GM12878 (cell line): ENCODE data around the gene OIT3. TPM values are rescaled to one million over a fixed set of nuclear protein-coding genes. Genes with fewer than 3 reads are reported as not detected.

Experiments
- ATAC-seq: fragments of 200-7000 bp; cut with Tn5 transposase; 3 replicates; pipeline ENCODE4 v1.9.1; 2020; ENCODE audit warnings: mild to moderate bottlenecking, moderate library complexity
- BruUV-seq: library from RNA; stranded (reverse); fragments of 400-500 nt; replicated peaks from 2 replicates; lab custom pipeline; 2021; lab: Mats Ljungman, UMichigan
- CTCF ChIA-PET: fragments of 300-600 bp; sonication (Branson Sonifier 250); formaldehyde crosslinking; extraction: SDS; loops from one replicate; lab custom pipeline; 2021; ENCODE audit warnings: inconsistent platforms; lab: Yijun Ruan, JAX
- POLR2A ChIA-PET: fragments of 350-600 bp; formaldehyde crosslinking; extraction: SDS; loops from one replicate; lab custom pipeline; 2021; ENCODE audit warnings: inconsistent platforms; lab: Charles Lee
- RAD21 ChIA-PET: fragments of 300-600 bp; sonication (Branson Sonifier 250); formaldehyde crosslinking; loops from one replicate; lab custom pipeline; 2023; ENCODE audit warnings: antibody characterized with exemption; ENCODE audit not compliant: unreplicated experiment; lab: Charles Lee
- SMC1A ChIA-PET: fragments of 300-600 bp; sonication (Branson Sonifier 250); formaldehyde crosslinking; loops from one replicate; lab custom pipeline; 2023; ENCODE audit not compliant: unreplicated experiment, uncharacterized antibody; lab: Charles Lee
- DNase-seq: peaks from one replicate; pipeline ENCODE4 v3.0.0-alpha.2; 2011; ENCODE audit warnings: low read depth, low spot score
- FAIRE-seq: peaks from 3 replicates; lab custom pipeline; 2011; peaks lifted over from hg19 to GRCh38; lab: Jason Lieb, UNC
- H2AFZ ChIP-seq: 2 replicates; pipeline ENCODE4 v1.6.0; 2011; ENCODE audit warnings: low read depth, low read length, control low read depth; ENCODE audit not compliant: control insufficient read depth
- H3K27ac ChIP-seq: 2 replicates; pipeline ENCODE4 v1.5.1; 2011; ENCODE audit warnings: control low read depth; ENCODE audit not compliant: control insufficient read depth, insufficient read depth
- H3K27me3 ChIP-seq, 2 experiments: replicated peaks in 1 of 2; 2 replicates each; pipeline versions ENCODE4 v1.6.0 to v1.6.1; 2011; ENCODE audit warnings: low read length in 1 of 2; ENCODE audit not compliant: control insufficient read depth in 2 of 2, insufficient read depth in 2 of 2
- H3K36me3 ChIP-seq, 2 experiments: 2 replicates each; pipeline ENCODE4 v1.5.1; 2011; ENCODE audit warnings: low read length in 1 of 2; ENCODE audit not compliant: control insufficient read depth in 2 of 2, insufficient read depth in 2 of 2
- H3K4me1 ChIP-seq: 2 replicates; pipeline ENCODE4 v1.6.1; 2011; ENCODE audit warnings: mild to moderate bottlenecking, low read length, moderate library complexity, mixed read lengths; ENCODE audit not compliant: control insufficient read depth, insufficient read depth
- H3K4me2 ChIP-seq: 2 replicates; pipeline ENCODE4 v1.6.0; 2011; ENCODE audit warnings: control low read depth; ENCODE audit not compliant: control insufficient read depth, insufficient read depth
- H3K4me3 ChIP-seq: fragments of 200-600 bp; sonication (generic); 2 replicates; pipeline ENCODE4 v1.5.1; 2016
- H3K79me2 ChIP-seq: 2 replicates; pipeline ENCODE4 v1.6.0; 2011; ENCODE audit warnings: low read length; ENCODE audit not compliant: control insufficient read depth, insufficient read depth
- H3K9ac ChIP-seq: 2 replicates; pipeline ENCODE4 v1.8.0; 2011; ENCODE audit warnings: low read length, control low read depth, mixed read lengths; ENCODE audit not compliant: control insufficient read depth, insufficient read depth
- H3K9me3 ChIP-seq: replicated peaks from 3 replicates; pipeline ENCODE4 v1.5.1; 2011; ENCODE audit warnings: mild to moderate bottlenecking, low read length; ENCODE audit not compliant: control insufficient read depth, insufficient read depth
- H4K20me1 ChIP-seq: 2 replicates; pipeline ENCODE4 v1.6.0; 2011; ENCODE audit not compliant: control insufficient read depth, insufficient read depth
- BHLHE40 ChIP-seq, 2 experiments: fragments of 450-650 bp in 1 of 2; IDR thresholded peaks; 2 replicates each; pipeline ENCODE4 v1.6.1; 2011 to 2017; ENCODE audit warnings: low read depth in 2 of 2, borderline replicate concordance in 1 of 2, improper control_type of control experiment in 1 of 2, low read length in 1 of 2, mild to moderate bottlenecking in 1 of 2
- CHD4 ChIP-seq: fragments of 200-600 bp; sonication (generic); IDR thresholded peaks from 2 replicates; pipeline ENCODE4 v1.6.1; 2016; ENCODE audit warnings: mild to moderate bottlenecking
- FOS ChIP-seq: IDR thresholded peaks from 3 replicates; pipeline ENCODE4 v1.6.1; 2011; ENCODE audit warnings: borderline replicate concordance; ENCODE audit not compliant: insufficient read length; ENCODE audit errors: extremely low read depth
- HDAC2 ChIP-seq: fragments of 200-600 bp; sonication (generic); IDR thresholded peaks from 2 replicates; pipeline ENCODE4 v1.6.1; 2017
- KLF5 ChIP-seq: fragments of 450-650 bp; IDR thresholded peaks from 2 replicates; pipeline ENCODE4 v1.6.1; 2014; ENCODE audit warnings: mild to moderate bottlenecking; ENCODE audit not compliant: partially characterized antibody
- NR2C1 ChIP-seq: fragments of 450-650 bp; IDR thresholded peaks from 2 replicates; pipeline ENCODE4 v1.6.1; 2017; ENCODE audit warnings: antibody characterized with exemption, mild to moderate bottlenecking, moderate library complexity
- NR2C2 ChIP-seq: IDR thresholded peaks from 2 replicates; pipeline ENCODE4 v1.6.1; 2011; ENCODE audit warnings: borderline replicate concordance, low read depth; ENCODE audit not compliant: control insufficient read depth, insufficient read length
- RB1 ChIP-seq: fragments of 450-650 bp; formaldehyde crosslinking; IDR thresholded peaks from 2 replicates; pipeline ENCODE4 v1.6.1; 2017; ENCODE audit warnings: mild to moderate bottlenecking, borderline replicate concordance
- YY1 ChIP-seq: IDR thresholded peaks from 2 replicates; pipeline ENCODE4 v1.6.1; 2011; ENCODE audit warnings: low read depth, mild to moderate bottlenecking, low read length
- WGBS: methylation state at CpG from one replicate; pipeline ENCODE4 v1.1.6; 2016; ENCODE audit warnings: low lambda C conversion rate; ENCODE audit not compliant: insufficient replicate concordance, insufficient coverage; ENCODE audit errors: missing lambda C conversion rate; 5-methylcytosine and 5-hydroxymethylcytosine counted together
- in situ Hi-C: fragments of 300-500 bp; cut with MboI; formaldehyde crosslinking; loops from 9 replicates; pipeline ENCODE4 v1.14.3; 2018; ENCODE audit warnings: mixed read lengths
- intact Hi-C: fragments of 100-400 bp; cut with micrococcal nuclease; formaldehyde crosslinking; loops from one replicate; pipeline ENCODE4 v1.14.2; 2022; ENCODE audit not compliant: unreplicated experiment
- polyA plus RNA-seq, 11 experiments: library from polyadenylated mRNA; depleted of rRNA in 4 of 11; unstranded in 6 of 11; stranded (reverse) in 5 of 11; fragments of >200 nt; fragmentation: Nextera tagmentation in 4 of 11; fragmentation: Illumina TruSeq in 1 of 11; extraction: Ambion mirVana in 4 of 11; extraction: Trizol in 1 of 11; gene quantifications; 1 replicate in 1 of 11; 2 replicates in 10 of 11; pipeline versions ENCODE4 v1.2.1 to v1.2.3, GENCODE V29; 2011 to 2016; ENCODE audit warnings: inconsistent platforms in 2 of 11, missing spikeins in 2 of 11, low read depth in 1 of 11
- total RNA-seq, 4 experiments: library from RNA; depleted of rRNA in 3 of 4; stranded (reverse); fragments of >200 nt in 3 of 4; fragmentation: Illumina TruSeq in 1 of 4; extraction: Trizol in 1 of 4; gene quantifications; 2 replicates each; pipeline versions ENCODE4 v1.2.1 to v1.2.3, GENCODE V29; 2013 to 2021
- TF ChIP-seq, protein P1 (sequence below): IDR thresholded peaks from 2 replicates; pipeline ENCODE4 v1.6.1; 2012; ENCODE audit warnings: low read depth, low read length, improper control_type of control experiment
- TF ChIP-seq, protein P2 (sequence below): fragments of 450-650 bp; IDR thresholded peaks from 2 replicates; pipeline ENCODE4 v1.6.1; 2017; ENCODE audit warnings: mild to moderate bottlenecking, moderate library complexity
- TF ChIP-seq, protein P3 (sequence below): IDR thresholded peaks from 2 replicates; pipeline ENCODE4 v1.6.1; 2012; ENCODE audit warnings: improper control_type of control experiment, low read depth, low read length; ENCODE audit not compliant: insufficient replicate concordance

Gene OIT3
- total and polyA plus RNA-seq, 10 of the 15 experiments (the other 5 are each of a cell fraction or from before 2014, with no cell fraction given) = not detected

DNA sequence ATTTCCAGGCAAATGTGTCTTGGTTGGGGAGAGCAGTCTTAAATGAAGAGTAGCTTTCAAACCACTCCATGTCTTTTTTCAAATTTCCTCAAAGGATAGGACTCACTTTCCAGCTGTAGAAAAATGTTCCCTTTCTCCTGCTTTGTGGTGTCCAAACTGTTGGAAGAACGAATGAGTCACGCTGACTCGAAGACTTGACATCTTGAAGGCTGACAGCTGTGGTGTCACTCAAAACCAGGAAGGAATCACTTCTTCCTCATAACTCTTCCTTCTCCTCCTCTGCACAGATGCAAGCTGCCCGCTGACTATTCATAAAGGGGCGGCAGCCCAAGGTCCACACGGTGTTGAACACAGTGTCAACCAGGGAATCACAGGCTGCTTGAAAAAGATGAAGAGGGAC lies 41.8 kb downstream of the OIT3 start:
- TF ChIP-seq RB1 (no peak), YY1 (no peak), NR2C2 (no peak), BHLHE40 (IDR thresholded peaks at IDR 0.05; ENCODE audit: borderline replicate concordance in 1 of 2, low read depth in 2 of 2, low read length in 1 of 2) (no peak), CHD4 (no peak), NR2C1 (no peak), FOS (no peak), KLF5 (no peak), HDAC2 (no peak)
- TF ChIP-seq, protein P1, sequence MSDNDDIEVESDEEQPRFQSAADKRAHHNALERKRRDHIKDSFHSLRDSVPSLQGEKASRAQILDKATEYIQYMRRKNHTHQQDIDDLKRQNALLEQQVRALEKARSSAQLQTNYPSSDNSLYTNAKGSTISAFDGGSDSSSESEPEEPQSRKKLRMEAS = no peak
- TF ChIP-seq, protein P2, sequence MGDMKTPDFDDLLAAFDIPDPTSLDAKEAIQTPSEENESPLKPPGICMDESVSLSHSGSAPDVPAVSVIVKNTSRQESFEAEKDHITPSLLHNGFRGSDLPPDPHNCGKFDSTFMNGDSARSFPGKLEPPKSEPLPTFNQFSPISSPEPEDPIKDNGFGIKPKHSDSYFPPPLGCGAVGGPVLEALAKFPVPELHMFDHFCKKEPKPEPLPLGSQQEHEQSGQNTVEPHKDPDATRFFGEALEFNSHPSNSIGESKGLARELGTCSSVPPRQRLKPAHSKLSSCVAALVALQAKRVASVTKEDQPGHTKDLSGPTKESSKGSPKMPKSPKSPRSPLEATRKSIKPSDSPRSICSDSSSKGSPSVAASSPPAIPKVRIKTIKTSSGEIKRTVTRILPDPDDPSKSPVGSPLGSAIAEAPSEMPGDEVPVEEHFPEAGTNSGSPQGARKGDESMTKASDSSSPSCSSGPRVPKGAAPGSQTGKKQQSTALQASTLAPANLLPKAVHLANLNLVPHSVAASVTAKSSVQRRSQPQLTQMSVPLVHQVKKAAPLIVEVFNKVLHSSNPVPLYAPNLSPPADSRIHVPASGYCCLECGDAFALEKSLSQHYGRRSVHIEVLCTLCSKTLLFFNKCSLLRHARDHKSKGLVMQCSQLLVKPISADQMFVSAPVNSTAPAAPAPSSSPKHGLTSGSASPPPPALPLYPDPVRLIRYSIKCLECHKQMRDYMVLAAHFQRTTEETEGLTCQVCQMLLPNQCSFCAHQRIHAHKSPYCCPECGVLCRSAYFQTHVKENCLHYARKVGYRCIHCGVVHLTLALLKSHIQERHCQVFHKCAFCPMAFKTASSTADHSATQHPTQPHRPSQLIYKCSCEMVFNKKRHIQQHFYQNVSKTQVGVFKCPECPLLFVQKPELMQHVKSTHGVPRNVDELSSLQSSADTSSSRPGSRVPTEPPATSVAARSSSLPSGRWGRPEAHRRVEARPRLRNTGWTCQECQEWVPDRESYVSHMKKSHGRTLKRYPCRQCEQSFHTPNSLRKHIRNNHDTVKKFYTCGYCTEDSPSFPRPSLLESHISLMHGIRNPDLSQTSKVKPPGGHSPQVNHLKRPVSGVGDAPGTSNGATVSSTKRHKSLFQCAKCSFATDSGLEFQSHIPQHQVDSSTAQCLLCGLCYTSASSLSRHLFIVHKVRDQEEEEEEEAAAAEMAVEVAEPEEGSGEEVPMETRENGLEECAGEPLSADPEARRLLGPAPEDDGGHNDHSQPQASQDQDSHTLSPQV = no peak
- TF ChIP-seq, protein P3, sequence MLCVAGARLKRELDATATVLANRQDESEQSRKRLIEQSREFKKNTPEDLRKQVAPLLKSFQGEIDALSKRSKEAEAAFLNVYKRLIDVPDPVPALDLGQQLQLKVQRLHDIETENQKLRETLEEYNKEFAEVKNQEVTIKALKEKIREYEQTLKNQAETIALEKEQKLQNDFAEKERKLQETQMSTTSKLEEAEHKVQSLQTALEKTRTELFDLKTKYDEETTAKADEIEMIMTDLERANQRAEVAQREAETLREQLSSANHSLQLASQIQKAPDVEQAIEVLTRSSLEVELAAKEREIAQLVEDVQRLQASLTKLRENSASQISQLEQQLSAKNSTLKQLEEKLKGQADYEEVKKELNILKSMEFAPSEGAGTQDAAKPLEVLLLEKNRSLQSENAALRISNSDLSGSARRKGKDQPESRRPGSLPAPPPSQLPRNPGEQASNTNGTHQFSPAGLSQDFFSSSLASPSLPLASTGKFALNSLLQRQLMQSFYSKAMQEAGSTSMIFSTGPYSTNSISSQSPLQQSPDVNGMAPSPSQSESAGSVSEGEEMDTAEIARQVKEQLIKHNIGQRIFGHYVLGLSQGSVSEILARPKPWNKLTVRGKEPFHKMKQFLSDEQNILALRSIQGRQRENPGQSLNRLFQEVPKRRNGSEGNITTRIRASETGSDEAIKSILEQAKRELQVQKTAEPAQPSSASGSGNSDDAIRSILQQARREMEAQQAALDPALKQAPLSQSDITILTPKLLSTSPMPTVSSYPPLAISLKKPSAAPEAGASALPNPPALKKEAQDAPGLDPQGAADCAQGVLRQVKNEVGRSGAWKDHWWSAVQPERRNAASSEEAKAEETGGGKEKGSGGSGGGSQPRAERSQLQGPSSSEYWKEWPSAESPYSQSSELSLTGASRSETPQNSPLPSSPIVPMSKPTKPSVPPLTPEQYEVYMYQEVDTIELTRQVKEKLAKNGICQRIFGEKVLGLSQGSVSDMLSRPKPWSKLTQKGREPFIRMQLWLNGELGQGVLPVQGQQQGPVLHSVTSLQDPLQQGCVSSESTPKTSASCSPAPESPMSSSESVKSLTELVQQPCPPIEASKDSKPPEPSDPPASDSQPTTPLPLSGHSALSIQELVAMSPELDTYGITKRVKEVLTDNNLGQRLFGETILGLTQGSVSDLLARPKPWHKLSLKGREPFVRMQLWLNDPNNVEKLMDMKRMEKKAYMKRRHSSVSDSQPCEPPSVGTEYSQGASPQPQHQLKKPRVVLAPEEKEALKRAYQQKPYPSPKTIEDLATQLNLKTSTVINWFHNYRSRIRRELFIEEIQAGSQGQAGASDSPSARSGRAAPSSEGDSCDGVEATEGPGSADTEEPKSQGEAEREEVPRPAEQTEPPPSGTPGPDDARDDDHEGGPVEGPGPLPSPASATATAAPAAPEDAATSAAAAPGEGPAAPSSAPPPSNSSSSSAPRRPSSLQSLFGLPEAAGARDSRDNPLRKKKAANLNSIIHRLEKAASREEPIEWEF = no peak
- POLR2A ChIA-PET = no interaction called here
- Histone ChIP-seq H3K9me3 (no peaks in the 10 kb centered on the region), H4K20me1 (no peaks in the 10 kb centered on the region), H3K4me2 (no peak overlapping the region), H3K27me3 (no peaks in the 10 kb centered on the region), H3K36me3 (no peaks in the 10 kb centered on the region), H3K4me3 (no peak overlapping the region), H2AFZ (no peak overlapping the region), H3K9ac (no peak overlapping the region), H3K4me1 (no peaks in the 10 kb centered on the region), H3K79me2 (no peaks in the 10 kb centered on the region), H3K27ac (no peak overlapping the region)
- BruUV-seq = no TSS peak
- ATAC-seq = no peak
- in situ Hi-C loops (no loop called here), intact Hi-C loops (no loop called here)
- 95% methylated on average over 6 of the region's 6 CpGs for WGBS
- CTCF ChIA-PET = no interaction called here
- SMC1A ChIA-PET = no interaction called here
- no peak for DNase-seq
- RAD21 ChIA-PET = no interaction called here
- no peak for FAIRE-seq
